D721Med (cell line): Measurements from ENCODE around the gene RBM44.
"Not testable (repeated sequence)": the region's sequence is repeated elsewhere in the genome, so short reads cannot be mapped to it uniquely, and the experiment has no call there.

ENCODE experiments used
- DNase-seq: peaks from one replicate; pipeline ENCODE4 v3.0.0; 2011; ENCODE audit warnings: low spot score; ENCODE audit not compliant: insufficient read length
- FAIRE-seq: peaks from 2 replicates; lab custom pipeline; 2011; peaks lifted over from hg19 to GRCh38; lab: Jason Lieb, UNC
- CTCF ChIP-seq: IDR thresholded peaks from 2 replicates; pipeline ENCODE4 v1.5.1; 2012; ENCODE audit warnings: mild to moderate bottlenecking, control low read depth; ENCODE audit not compliant: insufficient read depth; ENCODE audit errors: missing control alignments

The RBM44 gene

GRCh38 chr2:237754626-237755248 is 43.8 kb upstream of the RBM44 start:
- FAIRE-seq (no peak), DNase-seq (no peak)
- TF ChIP-seq CTCF = no peak

GRCh38 chr2:237757616-237758015 is 41.0 kb upstream of the RBM44 start:
- FAIRE-seq = no peak
- no peak for TF ChIP-seq CTCF
- no peak for DNase-seq

- no peak for FAIRE-seq
- no peak for DNase-seq
- no peak for TF ChIP-seq CTCF
Measured at GRCh38 chr2:237758185-237758584, 40.4 kb upstream of the RBM44 start.

- no peak for DNase-seq
Measured at GRCh38 chr2:237759176-237759575, 39.4 kb upstream of the RBM44 start.

GRCh38 chr2:237760506-237761502 is 37.8 kb upstream of the RBM44 start:
- TF ChIP-seq CTCF = no peak
- DNase-seq = no peak
- FAIRE-seq = no peak

More at GRCh38 chr2:237759176-237759575, 39.4 kb upstream of the RBM44 start:
- TF ChIP-seq CTCF = no peak
- FAIRE-seq = no peak

- FAIRE-seq, DNase-seq: not testable (repeated sequence)
Measured at GRCh38 chr2:237762291-237763182, 36.0 kb upstream of the RBM44 start.

- FAIRE-seq = no peak
- DNase-seq = no peak
- TF ChIP-seq CTCF = no peak
Measured at GRCh38 chr2:237763812-237764211, 34.8 kb upstream of the RBM44 start.

- DNase-seq, FAIRE-seq: not testable (repeated sequence)
Measured at GRCh38 chr2:237765122-237765521, 33.5 kb upstream of the RBM44 start.
